D721Med (cell line): ENCODE data around the gene TARBP2.

Experiments used
- DNase-seq: peaks from one replicate; pipeline ENCODE4 v3.0.0; 2011; ENCODE audit warnings: low spot score; ENCODE audit not compliant: insufficient read length
- FAIRE-seq: peaks from 2 replicates; lab custom pipeline; 2011; peaks lifted over from hg19 to GRCh38; lab: Jason Lieb, UNC
- TF ChIP-seq, protein P1 (sequence below): IDR thresholded peaks from 2 replicates; pipeline ENCODE4 v1.5.1; 2012; ENCODE audit warnings: mild to moderate bottlenecking, control low read depth; ENCODE audit not compliant: insufficient read depth; ENCODE audit errors: missing control alignments

The TARBP2 gene

DNA sequence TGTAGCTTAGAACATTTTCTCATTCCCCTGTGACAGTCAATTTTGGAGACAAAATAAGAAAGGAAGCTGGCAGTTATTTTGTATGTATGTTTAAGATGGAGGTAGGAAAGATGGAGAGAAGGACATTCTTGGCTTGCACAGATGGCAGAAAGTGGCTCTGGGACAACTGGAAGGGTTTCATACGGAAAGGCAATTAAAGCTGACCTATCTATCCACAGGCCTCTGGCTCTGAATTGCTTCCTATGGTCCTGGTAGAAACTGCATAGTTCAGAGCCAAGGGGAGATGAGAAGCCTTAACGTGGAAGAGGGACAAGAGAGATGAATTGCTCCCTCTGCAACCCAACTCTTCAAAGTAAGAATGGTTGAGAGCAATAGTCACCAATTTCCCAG is 14.2 kb downstream of the TARBP2 start:
- DNase-seq (no peak), FAIRE-seq (no peak)
- TF ChIP-seq, protein P1, sequence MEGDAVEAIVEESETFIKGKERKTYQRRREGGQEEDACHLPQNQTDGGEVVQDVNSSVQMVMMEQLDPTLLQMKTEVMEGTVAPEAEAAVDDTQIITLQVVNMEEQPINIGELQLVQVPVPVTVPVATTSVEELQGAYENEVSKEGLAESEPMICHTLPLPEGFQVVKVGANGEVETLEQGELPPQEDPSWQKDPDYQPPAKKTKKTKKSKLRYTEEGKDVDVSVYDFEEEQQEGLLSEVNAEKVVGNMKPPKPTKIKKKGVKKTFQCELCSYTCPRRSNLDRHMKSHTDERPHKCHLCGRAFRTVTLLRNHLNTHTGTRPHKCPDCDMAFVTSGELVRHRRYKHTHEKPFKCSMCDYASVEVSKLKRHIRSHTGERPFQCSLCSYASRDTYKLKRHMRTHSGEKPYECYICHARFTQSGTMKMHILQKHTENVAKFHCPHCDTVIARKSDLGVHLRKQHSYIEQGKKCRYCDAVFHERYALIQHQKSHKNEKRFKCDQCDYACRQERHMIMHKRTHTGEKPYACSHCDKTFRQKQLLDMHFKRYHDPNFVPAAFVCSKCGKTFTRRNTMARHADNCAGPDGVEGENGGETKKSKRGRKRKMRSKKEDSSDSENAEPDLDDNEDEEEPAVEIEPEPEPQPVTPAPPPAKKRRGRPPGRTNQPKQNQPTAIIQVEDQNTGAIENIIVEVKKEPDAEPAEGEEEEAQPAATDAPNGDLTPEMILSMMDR: no peak

DNA sequence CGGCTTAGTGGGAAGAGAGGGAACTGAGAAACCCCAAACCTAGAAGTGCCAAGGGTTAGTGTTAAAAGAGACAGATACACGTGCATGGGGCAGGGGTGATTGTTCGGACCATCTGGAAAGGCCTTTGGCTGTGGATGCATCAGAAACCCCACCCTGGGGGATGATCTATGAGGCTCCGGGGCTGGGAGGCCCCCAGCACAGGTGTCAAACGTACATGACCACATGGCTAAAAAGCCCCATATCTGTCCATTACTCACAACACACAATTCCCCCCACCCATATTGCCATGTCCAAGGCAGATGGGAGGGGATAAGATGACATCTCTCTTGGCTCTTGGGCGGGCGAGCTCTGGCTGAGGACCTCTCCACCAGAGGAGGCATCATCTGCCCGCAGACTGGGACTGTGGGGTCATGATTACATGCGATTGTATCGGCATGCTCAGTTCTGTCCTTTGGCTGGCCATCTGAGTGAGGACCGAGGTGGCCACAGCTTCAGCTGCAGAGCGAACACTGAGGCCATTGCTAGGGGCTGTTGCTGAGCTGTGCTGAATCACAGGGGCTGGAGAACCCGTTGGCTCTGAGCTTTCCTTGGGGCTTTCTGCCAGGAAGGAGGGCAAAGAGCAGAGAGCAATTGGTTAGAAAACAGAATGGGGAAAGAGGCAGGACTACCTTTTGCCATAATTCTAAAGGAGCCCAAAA is 15.8 kb downstream of the TARBP2 start:
- FAIRE-seq (no peak), DNase-seq (no peak)
- TF ChIP-seq, protein P1: no peak

DNA sequence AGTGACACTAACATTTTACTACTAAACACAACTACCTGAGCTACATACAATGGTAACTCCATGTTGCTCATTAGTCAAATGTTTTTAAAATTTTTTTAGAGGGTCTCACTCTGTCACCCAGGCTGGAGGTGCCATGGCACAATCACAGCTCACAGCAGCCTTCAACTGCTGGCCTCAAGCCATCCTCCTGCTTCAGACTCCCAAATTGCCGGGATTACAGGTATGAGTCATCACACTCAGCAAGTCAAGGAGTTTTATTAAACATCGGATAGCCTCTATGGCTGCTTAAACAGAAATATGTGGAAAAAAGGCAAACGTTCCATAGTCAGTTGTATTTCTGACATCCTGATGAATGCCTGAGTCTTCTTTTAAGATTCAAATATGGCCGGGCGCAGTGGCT is 17.3 kb downstream of the TARBP2 start:
- FAIRE-seq (no peak), DNase-seq (no peak)
- TF ChIP-seq, protein P1: no peak

DNA sequence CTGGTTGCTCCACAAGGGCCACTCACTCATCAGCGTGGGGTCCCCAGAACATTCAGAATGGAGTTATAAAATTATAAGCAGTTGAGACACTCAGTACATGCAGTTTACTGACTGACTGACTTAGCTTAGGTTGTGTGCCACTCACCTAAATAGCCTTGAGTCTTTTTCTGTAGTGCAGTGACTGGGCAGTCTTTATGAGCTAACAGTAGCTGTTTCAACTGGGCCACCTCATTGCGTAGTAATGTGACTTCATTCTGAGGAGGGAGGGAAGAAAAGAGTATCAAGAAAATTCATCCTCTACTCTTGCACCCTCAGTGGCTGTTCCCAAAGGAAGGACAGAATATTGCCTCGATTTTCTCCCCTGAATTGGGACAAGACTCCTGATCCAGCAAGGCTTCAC is 22.0 kb downstream of the TARBP2 start:
- no peak for DNase-seq
- TF ChIP-seq, protein P1: no peak
- FAIRE-seq: no peak

GRCh38 chr12:53524476-53524875 is 23.4 kb downstream of the TARBP2 start:
- DNase-seq (no peak), FAIRE-seq (no peak)
- TF ChIP-seq, protein P1: no peak

- FAIRE-seq (no peak), DNase-seq (no peak)
- TF ChIP-seq, protein P1: no peak
Measured at GRCh38 chr12:53530061-53530460, 29.0 kb downstream of the TARBP2 start.

GRCh38 chr12:53530920-53531319 is 29.8 kb downstream of the TARBP2 start:
- TF ChIP-seq, protein P1: no peak
- FAIRE-seq (no peak), DNase-seq (no peak)
